Liver (tissue), 9 donors: ENCODE results near the gene GRIN3A. TPM values are rescaled to one million over a fixed set of nuclear protein-coding genes. Genes with fewer than 3 reads are reported as not detected.

ENCODE experiments used
- DNase-seq: peaks from one replicate; pipeline ENCODE4 v3.0.0-alpha.2; 2017; ENCODE audit warnings: low spot score
- H3K27ac ChIP-seq, 2 donors: one replicate each; pipeline ENCODE4 v1.7.0; 2013; ENCODE audit warnings: inconsistent platforms in 2 of 2, low read length in 2 of 2, control low read depth in 1 of 2, low read depth in 1 of 2, mild to moderate bottlenecking in 1 of 2
- H3K27me3 ChIP-seq, 4 donors: one replicate each; pipeline versions ENCODE4 v1.6.1 to v1.7.0; 2013; ENCODE audit warnings: low read length in 3 of 4, inconsistent platforms in 1 of 4, mild to moderate bottlenecking in 1 of 4, moderate library complexity in 1 of 4; ENCODE audit not compliant: control insufficient read depth in 4 of 4, insufficient read depth in 4 of 4
- H3K36me3 ChIP-seq, 4 donors: one replicate each; pipeline versions ENCODE4 v1.6.1 to v1.7.0; 2013; ENCODE audit warnings: low read length in 3 of 4, mild to moderate bottlenecking in 3 of 4, low read depth in 1 of 4, moderate library complexity in 1 of 4; ENCODE audit not compliant: control insufficient read depth in 4 of 4, insufficient read depth in 3 of 4
- H3K4me1 ChIP-seq, 4 donors: one replicate each; pipeline versions ENCODE4 v1.6.1 to v1.7.0; 2013; ENCODE audit warnings: low read length in 3 of 4, mild to moderate bottlenecking in 3 of 4, moderate library complexity in 1 of 4; ENCODE audit not compliant: control insufficient read depth in 4 of 4, insufficient read depth in 4 of 4
- H3K4me3 ChIP-seq, 3 donors: one replicate each; pipeline versions ENCODE4 v1.6.1 to v1.7.0; 2013; ENCODE audit warnings: low read length in 3 of 3, control low read depth in 1 of 3, low read depth in 1 of 3, mild to moderate bottlenecking in 1 of 3
- H3K9ac ChIP-seq, 2 donors: one replicate each; pipeline ENCODE4 v1.7.0; 2013; ENCODE audit warnings: low read length in 2 of 2, mild to moderate bottlenecking in 2 of 2, moderate library complexity in 2 of 2, control low read depth in 1 of 2, low read depth in 1 of 2
- H3K9me3 ChIP-seq, 4 donors: one replicate each; pipeline versions ENCODE4 v1.6.1 to v1.7.0; 2013; ENCODE audit warnings: low read length in 3 of 4; ENCODE audit not compliant: control insufficient read depth in 4 of 4
- EGR1 ChIP-seq, 2 donors: IDR thresholded peaks; 2 replicates each; pipeline ENCODE4 v1.6.1; 2016 to 2018; ENCODE audit warnings: antibody characterized with exemption in 2 of 2, low read depth in 2 of 2
- FOXA1 ChIP-seq: IDR thresholded peaks from 2 replicates; pipeline ENCODE4 v1.6.1; 2016; ENCODE audit warnings: antibody characterized with exemption
- FOXA2 ChIP-seq: IDR thresholded peaks from 2 replicates; pipeline ENCODE4 v1.6.1; 2016; ENCODE audit warnings: antibody characterized with exemption
- GABPA ChIP-seq, 2 donors: IDR thresholded peaks in 1 of 2; conservative IDR thresholded peaks in 1 of 2; 2 replicates each; pipeline ENCODE4 v1.6.1; 2016; ENCODE audit warnings: antibody characterized with exemption in 2 of 2, mild to moderate bottlenecking in 1 of 2, moderate library complexity in 1 of 2
- HNF4A ChIP-seq, 2 donors: conservative IDR thresholded peaks; 2 replicates each; pipeline ENCODE4 v1.6.1; 2016; ENCODE audit warnings: antibody characterized with exemption in 2 of 2, mild to moderate bottlenecking in 2 of 2
- HNF4G ChIP-seq: IDR thresholded peaks from 2 replicates; pipeline ENCODE4 v1.6.1; 2016; ENCODE audit warnings: antibody characterized with exemption
- JUND ChIP-seq, 2 donors: IDR thresholded peaks; 2 replicates each; pipeline ENCODE4 v1.6.1; 2016; ENCODE audit warnings: antibody characterized with exemption in 2 of 2
- NR2F2 ChIP-seq: IDR thresholded peaks from 2 replicates; pipeline ENCODE4 v1.6.1; 2016; ENCODE audit warnings: antibody characterized with exemption
- RAD21 ChIP-seq, 2 donors: IDR thresholded peaks; 2 replicates each; pipeline ENCODE4 v1.6.1; 2016; ENCODE audit warnings: antibody characterized with exemption in 2 of 2, mild to moderate bottlenecking in 2 of 2
- RXRA ChIP-seq, 2 donors: IDR thresholded peaks; 2 replicates each; pipeline ENCODE4 v1.6.1; 2017 to 2018; ENCODE audit warnings: antibody characterized with exemption in 2 of 2, mild to moderate bottlenecking in 1 of 2
- SP1 ChIP-seq: IDR thresholded peaks from 2 replicates; pipeline ENCODE4 v1.6.1; 2018; ENCODE audit warnings: antibody characterized with exemption, mild to moderate bottlenecking
- YY1 ChIP-seq: IDR thresholded peaks from 2 replicates; pipeline ENCODE4 v1.6.1; 2016; ENCODE audit warnings: antibody characterized with exemption, mild to moderate bottlenecking
- WGBS: extraction: QIAGEN DNeasy Blood & Tissue Kit; methylation state at CpG from one replicate; pipeline ENCODE4 v1.1.7; 2013; 5-methylcytosine and 5-hydroxymethylcytosine counted together
- polyA plus RNA-seq, 2 donors: library from polyadenylated mRNA; stranded (reverse) in 1 of 2; unstranded in 1 of 2; fragments of 200-250 nt in 1 of 2; fragments of >200 nt in 1 of 2; fragmentation: Nextera tagmentation in 1 of 2; extraction: Ambion mirVana in 1 of 2; gene quantifications; one replicate each; pipeline versions ENCODE4 v1.2.1 to v1.2.3, GENCODE V29; 2013 to 2015
- total RNA-seq, 2 donors: library from RNA; depleted of rRNA; stranded (reverse); fragments of >200 nt; gene quantifications; one replicate each; pipeline ENCODE4 v1.2.3, GENCODE V29; 2014
- TF ChIP-seq, protein P1 (sequence below): fragments of 150-350 bp; IDR thresholded peaks from 2 replicates; pipeline ENCODE4 v1.5.1; 2017; ENCODE audit warnings: improper control_type of control experiment, low read depth, low read length; ENCODE audit not compliant: missing input control
- TF ChIP-seq, protein P2 (sequence below): IDR thresholded peaks from 2 replicates; pipeline ENCODE4 v1.6.1; 2016; ENCODE audit warnings: antibody characterized with exemption, mild to moderate bottlenecking
- TF ChIP-seq, protein P3 (sequence below): IDR thresholded peaks from 2 replicates; pipeline ENCODE4 v1.6.1; 2016; ENCODE audit warnings: antibody characterized with exemption
- TF ChIP-seq, protein P4 (sequence below): IDR thresholded peaks from 2 replicates; pipeline ENCODE4 v1.6.1; 2016; ENCODE audit warnings: antibody characterized with exemption
- TF ChIP-seq, protein P5 (sequence below): IDR thresholded peaks from 2 replicates; pipeline ENCODE4 v1.6.1; 2016; ENCODE audit warnings: antibody characterized with exemption
- donor health status: healthy.
- donor health status: healthy.
- donor health status: healthy.
- donor health status: healthy.
- donor health status: healthy.

The GRIN3A gene
- total and polyA plus RNA-seq, 4 donors, result under 0.01 to 0.23 (median 0.09) TPM

DNA sequence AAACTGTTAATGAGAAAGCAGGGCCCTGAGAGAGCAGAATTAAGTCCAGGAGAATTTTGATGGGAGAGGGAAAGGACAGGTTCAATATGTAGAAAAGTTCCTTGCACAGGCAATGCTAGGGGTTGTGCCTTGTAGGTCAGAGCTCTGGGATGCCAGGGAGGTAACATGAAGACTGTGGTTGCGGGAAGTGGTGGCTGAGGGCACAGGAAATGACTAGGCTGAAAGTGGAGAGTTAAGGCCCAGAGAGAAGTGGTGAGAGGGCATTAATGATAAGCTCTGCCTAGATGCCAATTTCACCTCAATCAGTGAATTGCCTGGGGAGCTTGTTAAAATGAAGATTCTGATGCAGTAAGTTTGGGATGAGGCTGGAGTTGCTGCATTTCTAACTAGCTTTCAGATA is 112.2 kb downstream of the GRIN3A start:
- 90% methylated on average over 1 of the region's 1 CpG for WGBS

DNA sequence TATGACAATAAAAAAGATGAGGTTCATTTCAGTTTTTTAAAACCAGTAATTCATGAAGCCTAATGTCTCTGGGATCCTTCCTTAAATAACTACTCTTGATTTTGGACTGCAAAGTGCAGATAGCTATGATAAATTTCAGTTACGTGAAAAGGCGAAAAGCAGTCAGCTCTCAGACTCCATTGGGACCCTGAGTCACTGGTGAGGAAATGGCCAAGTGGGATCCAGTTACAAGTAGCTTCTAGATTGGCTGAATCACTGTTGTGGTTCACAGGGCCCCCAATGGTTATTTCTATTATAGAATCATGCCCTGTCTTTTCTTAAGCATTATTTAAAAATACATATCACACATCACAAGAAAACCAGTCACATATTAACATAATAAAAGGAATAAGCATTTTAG is 112.6 kb downstream of the GRIN3A start:
- no peak for DNase-seq
- peaks cover 2 to 10% (median 4%) of the 10 kb centered on the region in 4 donors for H3K4me1 ChIP-seq
- H3K27me3 ChIP-seq, result no peaks in the 10 kb centered on the region
- no peaks in the 10 kb centered on the region for H3K36me3 ChIP-seq
- no peak overlapping the region for H3K27ac ChIP-seq
- TF ChIP-seq, protein P1, sequence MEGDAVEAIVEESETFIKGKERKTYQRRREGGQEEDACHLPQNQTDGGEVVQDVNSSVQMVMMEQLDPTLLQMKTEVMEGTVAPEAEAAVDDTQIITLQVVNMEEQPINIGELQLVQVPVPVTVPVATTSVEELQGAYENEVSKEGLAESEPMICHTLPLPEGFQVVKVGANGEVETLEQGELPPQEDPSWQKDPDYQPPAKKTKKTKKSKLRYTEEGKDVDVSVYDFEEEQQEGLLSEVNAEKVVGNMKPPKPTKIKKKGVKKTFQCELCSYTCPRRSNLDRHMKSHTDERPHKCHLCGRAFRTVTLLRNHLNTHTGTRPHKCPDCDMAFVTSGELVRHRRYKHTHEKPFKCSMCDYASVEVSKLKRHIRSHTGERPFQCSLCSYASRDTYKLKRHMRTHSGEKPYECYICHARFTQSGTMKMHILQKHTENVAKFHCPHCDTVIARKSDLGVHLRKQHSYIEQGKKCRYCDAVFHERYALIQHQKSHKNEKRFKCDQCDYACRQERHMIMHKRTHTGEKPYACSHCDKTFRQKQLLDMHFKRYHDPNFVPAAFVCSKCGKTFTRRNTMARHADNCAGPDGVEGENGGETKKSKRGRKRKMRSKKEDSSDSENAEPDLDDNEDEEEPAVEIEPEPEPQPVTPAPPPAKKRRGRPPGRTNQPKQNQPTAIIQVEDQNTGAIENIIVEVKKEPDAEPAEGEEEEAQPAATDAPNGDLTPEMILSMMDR, result no peak
- no peak for TF ChIP-seq FOXA1
- WGBS, result 95% methylated on average over 2 of the region's 2 CpGs
- H3K9me3 ChIP-seq, result no peaks in the 10 kb centered on the region
- H3K9ac ChIP-seq, result no peak overlapping the region
- no peak overlapping the region for H3K4me3 ChIP-seq

More for the DNA sequence above, 112.2 kb downstream of the GRIN3A start:
- Histone ChIP-seq H3K9ac (no peak overlapping the region), H3K27me3 (no peaks in the 10 kb centered on the region), H3K4me1 (peaks cover 2 to 14% (median 6%) of the 10 kb centered on the region in 4 donors), H3K4me3 (no peak overlapping the region), H3K36me3 (no peaks in the 10 kb centered on the region), H3K9me3 (no peaks in the 10 kb centered on the region), H3K27ac (no peak overlapping the region)
- TF ChIP-seq HNF4A (conservative IDR thresholded peaks at IDR 0.05), result no peak
- no peak for TF ChIP-seq FOXA2
- no peak for TF ChIP-seq GABPA (IDR thresholded peaks at IDR 0.05 in 1 of 2, conservative IDR thresholded peaks at IDR 0.05 in 1 of 2)
- TF ChIP-seq, protein P2, sequence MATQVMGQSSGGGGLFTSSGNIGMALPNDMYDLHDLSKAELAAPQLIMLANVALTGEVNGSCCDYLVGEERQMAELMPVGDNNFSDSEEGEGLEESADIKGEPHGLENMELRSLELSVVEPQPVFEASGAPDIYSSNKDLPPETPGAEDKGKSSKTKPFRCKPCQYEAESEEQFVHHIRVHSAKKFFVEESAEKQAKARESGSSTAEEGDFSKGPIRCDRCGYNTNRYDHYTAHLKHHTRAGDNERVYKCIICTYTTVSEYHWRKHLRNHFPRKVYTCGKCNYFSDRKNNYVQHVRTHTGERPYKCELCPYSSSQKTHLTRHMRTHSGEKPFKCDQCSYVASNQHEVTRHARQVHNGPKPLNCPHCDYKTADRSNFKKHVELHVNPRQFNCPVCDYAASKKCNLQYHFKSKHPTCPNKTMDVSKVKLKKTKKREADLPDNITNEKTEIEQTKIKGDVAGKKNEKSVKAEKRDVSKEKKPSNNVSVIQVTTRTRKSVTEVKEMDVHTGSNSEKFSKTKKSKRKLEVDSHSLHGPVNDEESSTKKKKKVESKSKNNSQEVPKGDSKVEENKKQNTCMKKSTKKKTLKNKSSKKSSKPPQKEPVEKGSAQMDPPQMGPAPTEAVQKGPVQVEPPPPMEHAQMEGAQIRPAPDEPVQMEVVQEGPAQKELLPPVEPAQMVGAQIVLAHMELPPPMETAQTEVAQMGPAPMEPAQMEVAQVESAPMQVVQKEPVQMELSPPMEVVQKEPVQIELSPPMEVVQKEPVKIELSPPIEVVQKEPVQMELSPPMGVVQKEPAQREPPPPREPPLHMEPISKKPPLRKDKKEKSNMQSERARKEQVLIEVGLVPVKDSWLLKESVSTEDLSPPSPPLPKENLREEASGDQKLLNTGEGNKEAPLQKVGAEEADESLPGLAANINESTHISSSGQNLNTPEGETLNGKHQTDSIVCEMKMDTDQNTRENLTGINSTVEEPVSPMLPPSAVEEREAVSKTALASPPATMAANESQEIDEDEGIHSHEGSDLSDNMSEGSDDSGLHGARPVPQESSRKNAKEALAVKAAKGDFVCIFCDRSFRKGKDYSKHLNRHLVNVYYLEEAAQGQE, result no peak
- no peak for DNase-seq

DNA sequence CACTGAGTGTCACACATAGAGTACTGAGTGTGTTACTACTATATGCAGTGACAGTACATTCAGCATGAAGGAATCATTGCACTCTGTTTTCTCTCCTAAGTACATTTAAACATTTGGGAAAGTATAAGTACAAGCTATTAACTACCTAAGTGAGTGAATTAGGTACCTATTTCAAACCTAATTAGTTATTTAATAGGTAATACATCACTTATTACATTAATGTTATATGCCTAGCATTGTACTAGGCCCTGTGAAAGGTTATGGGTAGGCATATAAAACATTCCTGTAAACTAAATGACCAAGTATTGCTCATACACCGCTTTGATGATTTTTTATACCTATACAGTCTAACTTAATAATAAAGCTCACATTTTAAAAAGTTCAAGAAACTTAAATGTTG is 118.0 kb downstream of the GRIN3A start:
- Histone ChIP-seq H3K36me3 (no peaks in the 10 kb centered on the region), H3K4me1 (peaks cover 0 to 3% (median 0%) of the 10 kb centered on the region in 4 donors), H3K9ac (no peak overlapping the region), H3K27ac (no peak overlapping the region), H3K4me3 (no peak overlapping the region), H3K27me3 (no peaks in the 10 kb centered on the region), H3K9me3 (no peaks in the 10 kb centered on the region)
- no peak for DNase-seq
- TF ChIP-seq, protein P3, sequence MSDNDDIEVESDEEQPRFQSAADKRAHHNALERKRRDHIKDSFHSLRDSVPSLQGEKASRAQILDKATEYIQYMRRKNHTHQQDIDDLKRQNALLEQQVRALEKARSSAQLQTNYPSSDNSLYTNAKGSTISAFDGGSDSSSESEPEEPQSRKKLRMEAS, result no peak
- TF ChIP-seq EGR1 (IDR thresholded peaks at IDR 0.05; ENCODE audit: low read depth in 2 of 2), result no peak
- TF ChIP-seq HNF4A (conservative IDR thresholded peaks at IDR 0.05), result no peak
- no peak for TF ChIP-seq FOXA2
- no peak for TF ChIP-seq SP1
- TF ChIP-seq NR2F2, result no peak
- TF ChIP-seq FOXA1, result no peak
- TF ChIP-seq, protein P2, result no peak
- no peak for TF ChIP-seq GABPA (IDR thresholded peaks at IDR 0.05 in 1 of 2, conservative IDR thresholded peaks at IDR 0.05 in 1 of 2)
- no peak for TF ChIP-seq RAD21 (IDR thresholded peaks at IDR 0.05)
- no peak for TF ChIP-seq RXRA (IDR thresholded peaks at IDR 0.05)
- TF ChIP-seq, protein P4, sequence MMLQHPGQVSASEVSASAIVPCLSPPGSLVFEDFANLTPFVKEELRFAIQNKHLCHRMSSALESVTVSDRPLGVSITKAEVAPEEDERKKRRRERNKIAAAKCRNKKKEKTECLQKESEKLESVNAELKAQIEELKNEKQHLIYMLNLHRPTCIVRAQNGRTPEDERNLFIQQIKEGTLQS, result no peak
- TF ChIP-seq, protein P5, sequence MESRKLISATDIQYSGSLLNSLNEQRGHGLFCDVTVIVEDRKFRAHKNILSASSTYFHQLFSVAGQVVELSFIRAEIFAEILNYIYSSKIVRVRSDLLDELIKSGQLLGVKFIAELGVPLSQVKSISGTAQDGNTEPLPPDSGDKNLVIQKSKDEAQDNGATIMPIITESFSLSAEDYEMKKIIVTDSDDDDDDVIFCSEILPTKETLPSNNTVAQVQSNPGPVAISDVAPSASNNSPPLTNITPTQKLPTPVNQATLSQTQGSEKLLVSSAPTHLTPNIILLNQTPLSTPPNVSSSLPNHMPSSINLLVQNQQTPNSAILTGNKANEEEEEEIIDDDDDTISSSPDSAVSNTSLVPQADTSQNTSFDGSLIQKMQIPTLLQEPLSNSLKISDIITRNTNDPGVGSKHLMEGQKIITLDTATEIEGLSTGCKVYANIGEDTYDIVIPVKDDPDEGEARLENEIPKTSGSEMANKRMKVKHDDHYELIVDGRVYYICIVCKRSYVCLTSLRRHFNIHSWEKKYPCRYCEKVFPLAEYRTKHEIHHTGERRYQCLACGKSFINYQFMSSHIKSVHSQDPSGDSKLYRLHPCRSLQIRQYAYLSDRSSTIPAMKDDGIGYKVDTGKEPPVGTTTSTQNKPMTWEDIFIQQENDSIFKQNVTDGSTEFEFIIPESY, result no peak
- no peak for TF ChIP-seq JUND (IDR thresholded peaks at IDR 0.05)
- no peak for TF ChIP-seq HNF4G
- TF ChIP-seq YY1, result no peak
- WGBS, result 97% methylated on average over 1 of the region's 1 CpG
